ENCODE results near the gene CACNG5.
"Not testable (repeated sequence)": the region's sequence is repeated elsewhere in the genome, so short reads cannot be mapped to it uniquely, and the experiment has no call there.

The CACNG5 gene

DNA sequence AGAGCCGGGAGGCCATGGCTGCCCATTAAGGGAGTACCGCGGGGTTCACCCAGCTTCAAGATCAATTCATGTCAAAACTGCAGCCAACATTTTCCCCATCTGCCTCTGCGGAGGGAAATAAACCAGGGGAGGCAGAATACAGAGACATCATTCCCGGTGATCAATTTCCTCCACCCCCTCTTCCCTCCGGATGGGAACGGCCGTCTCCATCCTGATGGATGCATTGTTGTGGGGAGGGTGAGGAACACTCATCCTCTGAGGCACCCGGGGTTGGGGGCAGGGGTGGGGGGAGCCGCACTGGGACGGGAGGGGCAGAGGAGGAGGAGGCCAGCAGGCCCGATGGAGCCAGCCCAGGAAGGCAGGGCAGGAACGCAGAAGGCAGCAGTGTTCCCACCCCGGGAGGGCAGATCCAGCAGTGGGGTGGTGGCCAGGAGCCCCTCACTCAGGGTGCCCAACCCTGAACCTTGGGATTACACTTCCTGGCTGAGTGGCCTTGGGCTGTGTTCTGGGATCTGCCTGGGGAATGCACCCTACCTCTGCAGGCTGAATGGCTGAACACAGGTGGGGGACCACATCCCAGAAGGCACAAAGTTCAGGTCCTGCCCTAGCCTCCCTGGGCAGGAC is 14.2 kb downstream of the CACNG5 start:
- DNase-seq (ENCODE audit: low read depth in 2 of 2): no peak

DNA sequence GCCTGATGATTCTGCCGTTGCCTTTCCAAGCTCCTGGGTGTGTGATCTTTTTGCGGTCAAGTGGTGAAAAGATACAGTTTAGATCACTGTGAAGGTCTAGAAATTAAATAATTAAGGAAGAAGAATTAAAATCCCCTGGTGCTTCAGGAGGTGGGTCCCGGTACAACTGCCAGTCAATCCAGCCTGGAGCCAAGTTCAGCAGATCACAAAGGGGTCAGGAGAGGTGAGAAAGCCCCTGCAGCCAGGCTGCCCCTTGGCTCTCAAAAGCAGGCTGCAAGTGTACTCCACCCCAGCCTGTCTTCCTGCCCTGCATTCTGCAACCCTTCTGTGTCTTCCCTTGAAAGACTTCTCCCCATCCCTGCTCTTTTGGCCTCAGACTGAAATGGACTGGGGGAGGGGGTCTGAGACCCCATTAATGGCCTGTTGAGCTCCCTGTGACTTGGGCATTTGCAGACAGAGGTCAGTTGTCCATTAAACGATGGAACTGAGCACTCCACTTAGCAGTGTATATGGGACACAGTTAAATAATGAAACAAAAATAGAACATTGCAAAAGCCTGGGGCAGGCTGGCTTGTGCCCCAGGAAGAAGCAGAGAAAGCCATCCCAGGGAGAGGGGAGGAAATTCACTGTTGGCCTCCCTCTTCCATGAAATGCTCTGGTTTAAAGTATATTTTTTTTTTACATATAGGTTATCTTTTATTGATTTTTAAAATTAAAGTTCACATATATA is 15.1 kb downstream of the CACNG5 start:
- no peak for DNase-seq (ENCODE audit: low read depth in 2 of 2)

DNA sequence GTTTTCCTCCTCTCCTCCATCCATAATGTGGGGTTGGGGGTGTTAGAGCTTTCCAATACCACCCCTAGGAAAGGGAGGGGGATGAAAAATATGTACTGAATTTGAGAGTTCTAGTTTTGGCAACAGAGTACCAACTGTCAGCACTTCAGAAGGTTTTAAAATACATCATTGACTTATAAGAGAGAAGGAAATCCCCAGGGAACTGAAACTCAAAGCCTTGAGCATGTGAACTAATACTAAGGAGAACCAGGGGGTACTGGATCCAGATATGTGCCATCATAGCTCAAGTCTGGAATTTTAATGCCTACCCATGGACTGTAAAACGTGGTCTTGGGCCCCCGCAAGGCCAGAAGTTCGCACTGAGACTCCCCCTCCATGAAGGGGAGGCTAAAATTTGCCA is 15.8 kb downstream of the CACNG5 start:
- DNase-seq (ENCODE audit: low read depth in 2 of 2): no peak

DNA sequence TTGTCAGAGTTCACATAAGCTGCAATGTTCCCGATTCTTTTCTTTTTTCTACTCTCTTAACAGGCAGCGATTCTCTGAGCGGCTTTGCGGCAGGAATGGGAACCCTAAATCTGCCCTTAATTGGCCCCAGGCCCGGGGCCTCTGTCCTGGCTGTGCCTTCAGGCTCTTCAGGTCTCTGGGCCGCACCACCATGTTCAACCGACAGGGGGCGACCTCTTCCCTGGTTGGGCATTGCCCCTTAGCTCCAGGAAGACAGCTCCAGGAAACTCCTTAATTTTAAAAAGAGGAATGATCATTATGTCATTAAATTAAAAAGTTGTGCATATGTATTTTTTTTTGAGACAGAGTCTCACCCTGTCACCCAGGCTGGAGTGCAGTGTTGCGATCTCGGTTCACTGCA is 20.3 kb downstream of the CACNG5 start:
- no peak for DNase-seq (ENCODE audit: low read depth in 2 of 2)

DNA sequence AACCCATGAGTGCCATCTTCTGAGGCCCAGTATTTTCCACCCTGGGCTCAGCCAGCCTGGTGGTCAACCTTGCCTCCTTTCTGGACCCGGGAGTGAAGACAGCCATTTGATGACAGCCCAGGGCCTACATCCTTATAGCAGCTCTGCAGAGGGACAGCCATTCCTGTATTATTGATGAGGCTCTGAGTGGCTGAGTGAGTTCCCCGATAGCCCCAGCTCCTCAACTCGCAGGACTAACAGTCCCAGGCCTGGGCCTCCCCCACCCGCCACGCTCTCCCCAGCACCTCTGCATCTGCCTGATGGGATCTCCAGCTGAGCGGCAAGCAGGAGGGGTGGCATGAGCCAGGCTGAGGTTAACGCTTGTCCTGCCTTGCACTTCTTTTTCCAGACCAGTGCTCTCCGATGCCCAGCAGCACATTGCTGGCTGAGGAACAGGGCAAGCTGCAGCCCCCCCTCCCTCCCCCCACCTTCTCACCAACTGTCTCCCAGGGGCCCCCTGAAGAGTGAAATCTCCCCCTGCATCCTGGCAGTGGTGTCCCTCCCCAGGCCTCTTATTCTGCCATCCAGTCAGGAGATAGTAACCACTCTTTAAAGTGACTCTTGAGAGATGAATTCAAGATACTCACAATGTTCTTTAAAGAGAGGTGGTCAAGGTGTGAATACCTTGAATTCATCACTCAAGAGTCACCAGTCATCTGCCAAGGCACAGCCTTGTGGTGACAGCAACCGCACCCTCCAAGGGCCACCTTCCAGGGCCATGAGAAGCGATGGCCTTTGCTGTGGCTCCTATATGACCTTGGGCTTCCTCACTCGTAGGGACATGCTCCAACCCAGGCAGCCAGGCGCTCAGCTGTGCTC is 23.5 kb downstream of the CACNG5 start:
- no peak for DNase-seq (ENCODE audit: low read depth in 2 of 2)

DNA sequence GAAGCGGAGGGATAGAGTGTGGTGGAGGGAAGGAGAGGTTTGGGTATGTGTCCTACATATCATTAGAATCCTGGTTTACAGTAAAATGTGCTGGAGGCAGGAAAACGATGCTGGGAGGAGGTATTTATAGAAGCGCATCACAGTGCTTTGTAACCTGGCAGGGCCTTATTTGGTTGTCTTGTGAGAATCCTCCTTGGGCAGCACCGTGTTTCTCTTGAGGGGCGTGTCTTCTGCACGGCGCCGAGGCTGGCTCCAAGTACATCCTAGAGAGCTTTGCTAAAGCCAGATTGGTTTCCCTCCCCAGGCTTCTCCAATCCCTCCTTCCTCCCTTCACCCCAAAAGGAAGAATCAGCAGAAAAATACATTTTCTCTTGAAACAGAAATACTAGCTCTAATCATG is 24.4 kb downstream of the CACNG5 start:
- no peak for DNase-seq (ENCODE audit: low read depth in 2 of 2)

DNA sequence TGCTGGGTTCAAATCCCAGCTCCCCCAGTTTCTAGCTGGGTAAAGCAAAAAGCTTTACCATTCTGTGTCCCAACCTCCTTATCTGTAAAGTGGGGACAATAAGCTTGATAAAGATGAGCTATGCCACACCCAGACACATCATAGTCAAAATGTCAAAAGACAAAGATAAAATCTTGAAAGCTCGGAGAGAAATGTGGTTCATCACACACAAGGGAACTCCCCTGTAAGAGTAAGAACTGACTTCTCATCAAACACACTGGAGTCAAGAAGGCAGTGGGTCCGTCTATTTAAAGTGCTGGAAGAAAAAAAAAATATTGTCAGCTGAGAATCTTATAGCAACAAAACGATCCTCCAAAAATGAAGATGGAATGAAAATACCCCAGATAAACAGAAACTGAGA is 25.3 kb downstream of the CACNG5 start:
- DNase-seq (ENCODE audit: low read depth in 2 of 2): no peak

DNA sequence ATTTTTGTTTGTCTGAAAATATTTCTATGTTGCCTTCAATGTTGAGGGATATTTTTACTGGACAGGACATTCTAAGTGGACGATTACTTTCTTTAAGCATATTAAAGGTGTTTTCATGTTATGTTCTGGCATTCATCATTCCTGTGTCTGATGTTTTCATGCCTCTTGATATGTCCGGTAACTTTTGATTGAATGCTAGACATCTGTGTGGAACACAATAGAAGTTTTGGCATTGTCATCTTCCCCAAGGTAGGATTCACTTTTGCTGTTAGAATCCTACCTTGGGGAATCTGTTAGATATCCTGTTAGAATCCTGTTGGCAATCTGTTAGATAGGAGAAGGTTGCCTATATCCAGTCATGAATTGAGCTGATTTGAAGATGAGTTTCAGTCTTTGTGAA is 28.9 kb downstream of the CACNG5 start:
- no peak for DNase-seq (ENCODE audit: low read depth in 2 of 2)

DNA sequence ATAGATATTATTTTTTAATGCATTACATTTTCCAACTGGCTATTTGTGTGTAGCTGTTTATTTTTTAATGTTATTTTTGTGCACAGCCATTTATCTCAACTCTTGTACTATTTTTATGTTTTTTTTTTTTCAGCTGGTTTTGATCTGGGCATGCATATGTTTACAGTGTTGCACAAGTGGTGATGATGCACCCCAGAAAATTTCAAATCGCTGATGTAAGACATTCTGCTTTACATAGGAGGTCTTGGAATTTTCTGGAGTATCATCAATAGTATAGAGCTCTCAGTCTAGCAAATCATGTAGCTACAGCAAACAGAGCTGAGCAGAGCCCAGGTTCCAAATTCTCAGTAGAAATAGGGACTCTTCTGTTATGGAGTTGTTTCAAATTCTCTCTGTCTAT is 30.2 kb downstream of the CACNG5 start:
- no peak for DNase-seq (ENCODE audit: low read depth in 2 of 2)

DNA sequence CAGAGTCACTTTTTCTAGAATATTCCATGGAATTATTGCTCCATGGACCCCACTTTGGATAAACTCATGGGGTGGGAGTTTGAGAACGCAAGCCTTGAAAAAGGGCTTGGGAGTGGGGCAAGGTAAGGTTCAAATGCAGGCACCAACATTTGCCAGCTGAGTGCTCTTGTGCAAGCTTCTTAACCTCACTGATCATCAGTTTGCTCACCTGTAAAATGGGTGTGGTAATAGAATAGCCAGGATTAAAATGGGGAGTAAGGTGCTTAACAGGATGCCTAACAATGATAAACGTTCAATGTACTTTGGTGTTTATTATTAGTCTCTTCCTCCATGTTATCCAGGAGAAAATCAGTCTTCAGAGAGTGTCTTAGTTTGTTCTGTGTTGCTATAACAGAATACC is 39.0 kb downstream of the CACNG5 start:
- DNase-seq (ENCODE audit: low read depth in 2 of 2): no peak

DNA sequence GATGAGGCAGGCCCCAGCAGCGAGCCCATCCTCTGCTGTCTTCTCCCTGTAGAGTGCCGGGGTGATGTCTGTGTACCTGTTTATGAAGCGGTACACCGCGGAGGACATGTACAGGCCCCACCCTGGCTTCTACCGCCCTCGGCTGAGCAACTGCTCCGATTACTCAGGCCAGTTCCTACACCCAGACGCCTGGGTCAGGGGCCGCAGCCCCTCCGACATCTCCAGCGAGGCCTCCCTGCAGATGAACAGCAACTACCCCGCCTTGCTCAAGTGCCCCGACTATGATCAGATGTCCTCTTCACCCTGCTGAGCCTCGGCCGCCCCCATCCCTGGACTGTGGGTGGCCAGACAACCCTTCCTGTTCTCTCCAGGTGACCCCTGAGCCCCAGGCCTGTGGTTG is 50.0 kb downstream of the CACNG5 start:
- no peak for DNase-seq (ENCODE audit: low read depth in 2 of 2)

DNA sequence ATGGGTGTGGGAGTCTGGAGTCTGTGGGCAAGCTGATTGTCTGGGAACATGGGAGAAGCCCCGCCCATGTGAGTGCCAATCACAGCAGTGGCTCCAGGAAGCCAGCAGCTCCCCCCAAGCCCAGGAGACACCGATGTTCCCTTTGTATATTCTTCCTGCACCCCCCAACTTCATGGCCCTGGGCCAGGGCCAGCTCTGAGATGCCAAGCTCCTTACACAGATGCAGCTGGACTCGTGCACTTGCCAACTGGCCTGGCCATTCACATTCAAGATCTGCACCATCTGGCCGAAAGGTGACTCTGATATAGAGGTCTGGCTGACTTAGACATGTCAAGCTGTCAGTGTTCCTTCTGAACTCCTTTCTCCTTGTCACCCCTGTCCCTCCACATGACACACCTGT is 50.5 kb downstream of the CACNG5 start:
- no peak for DNase-seq (ENCODE audit: low read depth in 2 of 2)

DNA sequence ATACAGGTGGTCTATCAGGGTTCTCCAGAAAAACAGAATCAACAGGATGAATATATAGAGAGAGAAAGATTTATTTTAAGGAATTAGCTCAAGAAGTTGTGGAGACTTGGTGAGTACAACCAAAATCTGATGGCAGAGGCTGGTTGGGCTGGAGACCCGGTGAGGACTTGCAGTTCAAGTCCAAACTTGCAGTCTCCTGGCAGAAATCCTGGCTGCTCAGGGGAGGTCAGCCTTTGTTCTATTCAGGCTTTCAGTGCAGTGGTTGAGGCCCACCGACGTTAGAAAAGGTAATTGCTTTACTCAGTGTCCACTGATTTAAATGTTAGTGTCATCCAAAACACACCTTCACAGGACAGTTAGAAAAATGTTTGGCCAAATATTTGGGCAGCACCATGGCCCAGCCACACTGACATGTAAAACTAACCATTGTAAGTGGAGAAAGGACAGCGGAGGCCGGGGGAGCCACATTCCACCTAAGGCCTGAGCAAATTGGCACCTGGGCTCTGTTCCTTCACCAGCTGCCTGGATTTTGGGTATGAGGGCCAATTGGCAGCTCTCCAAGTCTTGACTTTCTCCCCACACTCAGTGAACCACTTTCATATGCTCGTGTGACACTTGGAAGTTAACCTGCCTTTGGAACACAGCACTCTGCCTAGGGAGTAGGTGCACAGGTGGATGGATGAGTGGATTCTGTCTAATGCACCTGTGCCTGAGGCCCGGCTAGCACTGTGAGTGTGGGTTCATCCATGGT is 54.7 kb downstream of the CACNG5 start:
- DNase-seq (ENCODE audit: low read depth in 2 of 2): no peak

DNA sequence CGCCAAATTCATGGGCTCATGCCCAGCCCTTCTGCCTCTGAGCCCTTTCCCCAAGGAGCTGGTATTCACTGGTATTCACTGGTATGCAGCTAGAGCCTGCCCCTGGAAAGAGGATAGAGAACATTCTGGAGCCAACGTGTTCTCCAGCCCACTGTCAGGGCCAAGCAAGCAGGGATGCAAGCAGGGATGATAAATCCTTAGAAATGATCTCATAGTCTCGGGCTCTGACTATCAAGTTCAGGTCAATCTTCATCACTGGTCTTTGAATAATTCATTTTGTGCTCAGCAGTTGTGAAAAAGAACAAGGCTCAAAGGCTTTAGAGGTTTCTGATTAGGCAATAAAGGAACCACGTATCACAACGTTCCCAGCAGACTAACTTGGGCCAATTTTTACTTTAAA is 57.3 kb downstream of the CACNG5 start:
- DNase-seq (ENCODE audit: low read depth in 2 of 2): no peak

DNA sequence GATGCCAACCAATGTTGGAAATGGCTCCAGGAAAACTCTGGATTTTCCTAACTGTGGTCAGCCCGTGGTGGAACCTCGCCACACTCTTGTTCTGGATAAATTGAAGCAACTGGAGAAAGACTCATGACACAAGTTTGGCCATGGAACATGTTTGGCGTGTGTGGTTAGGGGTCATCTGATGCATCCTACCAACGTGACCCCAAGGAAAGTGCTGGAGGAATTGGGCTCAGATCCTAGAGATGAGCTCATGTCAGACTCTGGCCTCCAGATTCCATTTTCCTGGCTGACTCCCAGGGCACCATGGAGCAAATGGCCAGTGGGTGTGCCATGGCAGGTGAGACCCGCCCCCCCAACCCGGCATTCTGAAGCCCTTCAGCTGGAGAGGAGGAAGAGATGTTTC is 58.5 kb downstream of the CACNG5 start:
- no peak for DNase-seq (ENCODE audit: low read depth in 2 of 2)

DNA sequence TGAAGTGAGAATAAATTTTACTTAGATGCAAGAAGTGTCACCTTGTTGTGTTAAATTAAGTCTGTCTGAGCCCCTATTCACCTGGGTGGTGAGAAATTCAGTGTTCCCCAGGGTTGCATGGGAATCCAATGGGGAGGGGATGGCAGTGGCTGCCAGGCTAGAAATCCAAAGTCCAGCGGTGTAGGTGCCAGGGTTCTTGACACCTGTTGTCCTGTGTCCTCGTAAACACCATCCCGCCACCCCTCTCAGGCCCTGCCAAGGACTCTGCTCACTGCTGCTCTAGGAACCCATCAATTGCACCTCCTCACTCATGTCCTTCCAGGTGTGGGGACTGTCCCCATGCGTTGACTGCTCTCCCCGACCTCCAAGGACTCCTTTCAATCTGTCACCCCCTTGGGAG is 58.9 kb downstream of the CACNG5 start:
- DNase-seq (ENCODE audit: low read depth in 2 of 2): no peak

DNA sequence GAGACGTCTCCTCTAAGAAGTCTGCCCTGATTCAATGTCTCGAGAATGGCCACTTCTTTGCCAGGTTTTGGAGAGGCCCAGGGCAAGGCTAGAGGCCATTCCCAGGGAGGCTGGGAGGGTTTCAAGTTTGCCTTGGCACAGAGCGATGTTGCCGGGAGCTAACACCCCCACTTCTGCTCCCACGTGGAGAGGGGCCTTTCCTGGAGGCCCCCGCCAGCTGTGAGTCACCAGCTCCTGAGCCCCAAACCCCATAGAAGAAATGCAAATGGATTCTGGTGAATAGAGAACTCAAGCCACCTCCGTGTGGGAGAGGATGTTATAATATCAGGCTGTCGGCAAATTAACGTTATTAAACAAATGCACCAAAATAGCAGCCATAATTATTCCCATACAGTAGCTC is 62.2 kb downstream of the CACNG5 start:
- DNase-seq (ENCODE audit: low read depth in 2 of 2): no peak

DNA sequence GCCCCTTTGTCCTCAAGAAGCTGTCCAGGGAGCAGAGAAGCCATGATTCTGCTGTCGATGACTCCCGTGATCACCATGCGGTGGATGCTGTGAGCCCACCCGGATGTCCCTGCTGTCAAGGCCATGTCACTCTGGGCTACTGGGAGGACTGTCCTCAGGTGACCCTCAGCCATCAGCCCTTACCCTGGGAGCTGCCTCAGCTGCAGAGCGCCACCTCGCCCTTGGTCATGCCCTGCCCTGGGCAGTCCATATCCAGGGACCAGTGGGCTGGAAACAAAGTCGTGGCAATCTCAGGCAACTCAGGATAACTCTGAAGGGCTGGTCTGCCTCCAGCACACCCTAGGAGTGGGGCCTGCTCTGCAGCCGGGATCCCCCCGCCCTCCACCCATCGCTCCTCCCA is 63.6 kb downstream of the CACNG5 start:
- no peak for DNase-seq (ENCODE audit: low read depth in 2 of 2)

DNA sequence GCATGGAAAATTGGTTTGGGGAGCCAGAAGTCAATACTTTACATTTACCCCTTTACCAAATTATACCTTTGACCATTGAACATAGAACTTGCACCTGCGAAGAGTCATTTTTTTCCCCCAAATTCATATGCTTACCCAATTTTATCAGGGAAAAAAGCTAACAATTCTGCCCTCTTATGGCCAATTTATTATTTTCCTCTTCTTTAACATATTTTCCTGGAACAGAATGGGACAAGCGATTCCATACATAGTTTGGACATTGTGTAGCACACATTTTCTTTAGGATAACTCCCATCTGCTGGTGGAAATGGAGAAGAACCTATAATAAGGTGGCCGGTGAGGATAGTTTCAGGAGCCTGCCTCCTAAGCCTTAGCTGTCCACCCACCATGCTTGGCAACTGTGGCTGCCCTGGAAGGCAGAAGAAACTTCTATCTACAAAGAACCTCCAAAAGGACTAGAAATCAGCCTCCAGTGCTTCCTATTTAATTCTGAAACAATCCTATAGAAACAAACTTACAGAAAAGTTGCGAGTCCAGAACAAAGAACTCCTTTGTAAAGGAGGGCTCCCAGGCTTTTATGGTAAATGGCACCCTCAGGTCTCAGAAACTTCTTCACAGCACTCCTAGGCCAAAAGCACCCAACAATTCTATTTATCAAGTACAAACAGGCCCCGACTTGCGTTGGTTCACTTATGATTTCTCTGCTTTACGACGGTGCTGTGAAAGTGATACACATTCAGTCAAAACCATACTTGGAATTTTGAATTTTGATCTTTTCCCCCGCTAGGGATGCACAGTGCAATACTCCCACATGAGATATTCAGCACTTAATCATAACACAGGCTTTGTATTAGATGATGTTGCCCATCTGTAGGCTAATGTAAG is 65.5 kb downstream of the CACNG5 start:
- DNase-seq (ENCODE audit: low read depth in 2 of 2): peak; percentile 20 to 23

DNA sequence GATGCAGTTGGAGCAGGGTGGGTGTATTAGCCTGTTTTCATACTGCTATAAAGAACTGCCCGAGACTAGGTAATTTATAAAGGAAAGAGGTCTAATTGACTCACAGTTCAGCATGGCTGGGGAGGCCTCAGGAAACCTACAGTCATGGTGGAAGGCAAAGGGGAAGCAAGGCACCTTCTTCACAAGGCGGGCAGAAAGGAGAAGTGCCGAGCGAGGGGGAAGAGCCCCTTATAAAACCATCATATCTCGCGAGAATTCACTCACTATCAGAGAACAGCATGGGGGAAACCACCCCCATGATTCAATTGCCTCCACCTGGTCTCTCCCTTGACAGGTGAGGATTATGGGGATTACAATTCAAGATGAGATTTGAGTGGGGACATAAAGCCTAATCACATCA is 68.4 kb downstream of the CACNG5 start:
- not testable (repeated sequence) for DNase-seq (ENCODE audit: low read depth in 2 of 2)

DNA sequence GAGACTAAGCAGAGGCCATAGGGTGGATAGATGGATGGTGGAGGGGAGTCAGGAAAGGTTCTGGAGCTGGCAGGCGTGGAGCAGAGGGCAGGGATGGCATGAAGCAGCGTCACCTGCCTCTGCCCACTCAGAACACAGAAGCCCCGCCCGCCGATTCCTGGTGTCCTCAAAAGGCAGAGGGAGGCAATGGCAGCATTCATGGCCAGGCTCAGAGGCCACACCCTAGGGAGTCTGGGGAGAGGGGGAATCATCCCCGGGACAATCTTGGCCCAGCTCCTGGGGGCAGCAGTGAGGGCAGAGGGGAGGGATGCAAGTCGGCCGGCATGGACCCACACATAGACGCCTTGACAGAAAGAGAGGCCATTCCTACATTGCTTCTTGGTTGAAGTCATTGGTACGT is 68.9 kb downstream of the CACNG5 start:
- no peak for DNase-seq (ENCODE audit: low read depth in 2 of 2)
